ENCODE results near the gene IFNA2. TPM values are rescaled to one million over a fixed set of nuclear protein-coding genes. Genes with fewer than 3 reads are reported as not detected.

The IFNA2 gene
- total and polyA plus RNA-seq, 2 experiments from 2014 or later: not detected

DNA sequence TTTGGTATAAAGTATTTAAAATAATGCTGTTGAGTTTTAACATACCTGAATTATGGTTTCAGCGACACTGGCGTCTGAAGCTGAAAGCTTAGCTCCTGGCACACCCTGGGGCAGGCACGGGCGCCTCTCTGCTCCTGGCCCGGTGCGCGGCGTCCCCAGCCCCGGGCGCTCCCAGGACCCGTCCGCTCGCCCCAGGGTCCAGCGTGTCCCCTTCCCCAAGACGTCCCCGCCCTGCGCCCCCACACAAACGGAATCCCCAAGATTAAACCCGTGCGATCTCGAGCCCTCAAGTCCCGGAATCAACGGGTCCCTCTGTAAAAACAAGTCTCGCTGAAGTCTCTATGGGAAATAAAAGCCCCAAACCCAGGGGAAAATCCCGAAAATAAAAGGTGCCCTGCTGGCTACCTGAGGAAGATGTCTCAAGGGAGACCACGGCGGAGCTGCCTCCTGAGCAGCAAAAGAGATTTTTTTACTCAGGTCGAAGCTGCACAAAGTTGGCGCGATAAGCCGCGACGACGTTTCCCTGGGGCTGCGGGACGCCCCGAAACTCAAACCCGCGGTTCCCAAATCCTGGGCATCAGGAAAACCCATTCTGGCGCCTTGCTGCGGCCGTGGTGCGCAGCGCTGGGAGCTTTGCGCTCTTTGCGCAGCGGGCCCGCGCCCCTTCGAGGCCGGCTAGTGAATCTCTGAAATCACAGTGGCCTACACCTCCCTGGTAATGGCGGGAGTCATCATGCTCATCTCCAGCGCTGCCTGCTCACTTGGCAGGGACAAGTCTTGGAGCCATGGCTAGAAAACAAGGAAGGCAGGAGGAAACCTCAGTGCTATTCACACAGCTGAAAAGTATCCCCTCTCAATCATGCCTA, 17.4 kb upstream of the IFNA2 start:
- no peaks in the 10 kb centered on the region for H4K20me1 ChIP-seq (ENCODE audit: insufficient read depth, poor library complexity, severe bottlenecking)
- DNase-seq (ENCODE audit: low spot score): peak; percentile 20
- no peaks in the 10 kb centered on the region for H3K9me2 ChIP-seq (replicated peaks; ENCODE audit: insufficient read depth)
- no peaks in the 10 kb centered on the region for H3K9me3 ChIP-seq (ENCODE audit: low read depth)
- H2AFZ ChIP-seq: peak overlapping the region; percentile 82
- H3K36me3 ChIP-seq (replicated peaks; ENCODE audit: insufficient read depth, low read depth): no peaks in the 10 kb centered on the region
- peak overlapping the region; percentile 25 for H3K4me3 ChIP-seq
- peak overlapping the region; percentile 97 for H3K4me2 ChIP-seq
- TF ChIP-seq, protein P1, sequence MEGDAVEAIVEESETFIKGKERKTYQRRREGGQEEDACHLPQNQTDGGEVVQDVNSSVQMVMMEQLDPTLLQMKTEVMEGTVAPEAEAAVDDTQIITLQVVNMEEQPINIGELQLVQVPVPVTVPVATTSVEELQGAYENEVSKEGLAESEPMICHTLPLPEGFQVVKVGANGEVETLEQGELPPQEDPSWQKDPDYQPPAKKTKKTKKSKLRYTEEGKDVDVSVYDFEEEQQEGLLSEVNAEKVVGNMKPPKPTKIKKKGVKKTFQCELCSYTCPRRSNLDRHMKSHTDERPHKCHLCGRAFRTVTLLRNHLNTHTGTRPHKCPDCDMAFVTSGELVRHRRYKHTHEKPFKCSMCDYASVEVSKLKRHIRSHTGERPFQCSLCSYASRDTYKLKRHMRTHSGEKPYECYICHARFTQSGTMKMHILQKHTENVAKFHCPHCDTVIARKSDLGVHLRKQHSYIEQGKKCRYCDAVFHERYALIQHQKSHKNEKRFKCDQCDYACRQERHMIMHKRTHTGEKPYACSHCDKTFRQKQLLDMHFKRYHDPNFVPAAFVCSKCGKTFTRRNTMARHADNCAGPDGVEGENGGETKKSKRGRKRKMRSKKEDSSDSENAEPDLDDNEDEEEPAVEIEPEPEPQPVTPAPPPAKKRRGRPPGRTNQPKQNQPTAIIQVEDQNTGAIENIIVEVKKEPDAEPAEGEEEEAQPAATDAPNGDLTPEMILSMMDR (IDR thresholded peaks at IDR 0.05; ENCODE audit: poor library complexity): peak; percentile 15
- TF ChIP-seq EZH2phosphoT487 (IDR thresholded peaks at IDR 0.05; ENCODE audit: low read depth, severe bottlenecking, unreplicated experiment) (no peak), EZH2 (IDR thresholded peaks at IDR 0.05; ENCODE audit: borderline replicate concordance) (peak; percentile 58)
- peaks cover 43% of the 10 kb centered on the region for H3K27me3 ChIP-seq
- WGBS (ENCODE audit: low lambda C conversion rate, missing lambda C conversion rate): 3% methylated on average over 53 of the region's 53 CpGs
- H3K4me1 ChIP-seq (ENCODE audit: insufficient read depth): peaks cover 10% of the 10 kb centered on the region
- H3K79me2 ChIP-seq: no peaks in the 10 kb centered on the region
- H3K27ac ChIP-seq: no peak overlapping the region

DNA sequence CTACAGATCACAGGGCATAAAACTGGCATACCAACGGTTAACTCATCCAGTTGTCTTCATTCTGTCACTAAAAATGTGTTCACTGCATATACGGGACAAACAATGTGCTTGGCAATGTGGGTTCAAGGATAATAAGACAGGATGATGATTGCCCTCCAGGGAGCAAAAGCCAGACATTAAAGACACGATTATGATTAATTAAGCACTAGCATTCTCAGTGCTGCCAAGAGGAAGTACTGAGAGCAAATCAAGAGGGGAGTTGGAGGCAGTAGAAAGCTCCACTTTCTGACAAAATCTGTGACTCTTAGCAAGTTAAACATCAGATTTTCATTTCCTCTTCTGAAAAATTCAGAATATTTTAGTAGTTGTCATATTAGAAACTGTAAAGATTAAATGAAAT, 14.8 kb upstream of the IFNA2 start:
- 66% methylated on average over 3 of the region's 3 CpGs for WGBS (ENCODE audit: low lambda C conversion rate, missing lambda C conversion rate)
- Histone ChIP-seq H3K4me2 (no peak overlapping the region), H4K20me1 (ENCODE audit: insufficient read depth, poor library complexity, severe bottlenecking) (no peaks in the 10 kb centered on the region), H3K27ac (no peak overlapping the region), H3K4me3 (no peak overlapping the region), H3K9me2 (replicated peaks; ENCODE audit: insufficient read depth) (no peaks in the 10 kb centered on the region), H3K27me3 (peaks cover 58% of the 10 kb centered on the region), H3K9me3 (ENCODE audit: low read depth) (no peaks in the 10 kb centered on the region), H3K79me2 (no peaks in the 10 kb centered on the region), H3K36me3 (replicated peaks; ENCODE audit: insufficient read depth, low read depth) (no peaks in the 10 kb centered on the region), H3K4me1 (ENCODE audit: insufficient read depth) (peaks cover 10% of the 10 kb centered on the region), H2AFZ (no peak overlapping the region)
- no peak for DNase-seq (ENCODE audit: low spot score)
- TF ChIP-seq, protein P1 (IDR thresholded peaks at IDR 0.05; ENCODE audit: poor library complexity): no peak
- TF ChIP-seq EZH2 (IDR thresholded peaks at IDR 0.05; ENCODE audit: borderline replicate concordance) (no peak), EZH2phosphoT487 (IDR thresholded peaks at IDR 0.05; ENCODE audit: low read depth, severe bottlenecking, unreplicated experiment) (no peak)

DNA sequence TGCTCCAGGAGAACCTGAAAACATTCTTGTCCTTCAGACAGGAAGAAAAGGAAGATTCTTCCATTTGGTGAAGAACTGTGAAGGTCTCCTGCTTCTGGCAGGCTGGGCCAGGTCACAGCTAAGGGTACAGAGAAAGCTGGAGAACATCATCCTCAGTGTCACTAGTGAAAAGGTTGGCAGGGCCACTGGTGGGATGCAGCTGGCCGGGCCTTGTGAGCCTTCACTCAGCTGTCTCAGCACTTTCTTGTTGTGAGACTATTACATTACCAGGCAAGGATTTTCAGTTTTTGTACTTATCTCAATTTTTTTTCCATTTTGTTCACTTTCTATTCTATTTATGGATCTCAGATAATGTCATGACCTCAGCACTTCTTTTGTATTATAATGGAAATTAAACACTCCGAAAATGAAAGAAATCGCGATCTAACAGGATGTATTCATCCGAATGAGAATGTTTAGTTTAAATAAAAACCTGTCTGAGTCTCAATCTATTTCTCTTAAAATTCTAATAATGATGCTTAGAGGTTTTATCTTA, 13.8 kb upstream of the IFNA2 start:
- Histone ChIP-seq H3K27ac (no peak overlapping the region), H2AFZ (no peak overlapping the region), H3K79me2 (no peaks in the 10 kb centered on the region), H3K4me2 (no peak overlapping the region), H4K20me1 (ENCODE audit: insufficient read depth, poor library complexity, severe bottlenecking) (no peaks in the 10 kb centered on the region), H3K9me3 (ENCODE audit: low read depth) (no peaks in the 10 kb centered on the region), H3K27me3 (peaks cover 53% of the 10 kb centered on the region), H3K36me3 (replicated peaks; ENCODE audit: insufficient read depth, low read depth) (no peaks in the 10 kb centered on the region), H3K4me1 (ENCODE audit: insufficient read depth) (peaks cover 10% of the 10 kb centered on the region), H3K4me3 (no peak overlapping the region), H3K9me2 (replicated peaks; ENCODE audit: insufficient read depth) (no peaks in the 10 kb centered on the region)
- no peak for DNase-seq (ENCODE audit: low spot score)
- no peak for TF ChIP-seq EZH2 (IDR thresholded peaks at IDR 0.05; ENCODE audit: borderline replicate concordance)
- TF ChIP-seq EZH2phosphoT487 (IDR thresholded peaks at IDR 0.05; ENCODE audit: low read depth, severe bottlenecking, unreplicated experiment): no peak
- TF ChIP-seq, protein P1 (IDR thresholded peaks at IDR 0.05; ENCODE audit: poor library complexity): no peak
- 95% methylated on average over 5 of the region's 5 CpGs for WGBS (ENCODE audit: low lambda C conversion rate, missing lambda C conversion rate)
